IPS-NIHi7 (cell line): ENCODE measurements around the gene CCDC85B.

Experiments
- DNase-seq: peaks from one replicate; pipeline ENCODE4 v3.0.0; 2012; ENCODE audit warnings: mixed read lengths; ENCODE audit errors: extremely low spot score

Gene CCDC85B

DNA sequence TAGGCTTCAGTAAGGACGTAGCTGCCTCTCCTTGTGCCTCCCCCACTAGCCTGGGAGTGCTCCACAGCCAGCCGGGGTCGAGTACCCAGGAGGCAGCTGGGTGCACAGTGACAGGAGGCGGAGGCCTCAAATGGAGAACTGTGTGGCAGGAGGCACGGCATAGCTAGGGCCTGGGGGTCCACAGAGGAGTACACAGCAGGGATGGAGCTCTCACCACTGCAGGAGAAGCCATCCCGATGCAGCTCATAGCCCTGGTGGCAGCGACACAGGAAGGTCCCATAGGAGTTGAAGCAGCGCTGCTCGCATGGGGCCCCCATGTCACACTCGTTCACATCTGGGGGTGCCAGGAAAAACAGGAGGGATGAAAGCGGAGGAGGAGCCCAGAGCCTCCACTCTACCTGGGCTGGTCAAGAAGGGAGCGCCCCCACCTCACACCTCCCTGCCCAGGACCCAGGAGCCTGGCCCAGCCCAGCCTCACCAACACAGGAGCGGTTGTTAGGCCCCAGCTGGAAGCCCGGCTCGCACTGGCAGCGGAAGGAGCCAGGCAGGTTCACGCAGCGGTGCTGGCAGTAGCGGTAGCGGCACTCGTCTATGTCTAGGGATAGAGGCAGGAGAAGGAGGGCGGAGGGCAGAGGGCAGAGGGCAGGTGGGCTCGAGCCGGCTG, 20.7 kb upstream of the CCDC85B start:
- DNase-seq: no peak

DNA sequence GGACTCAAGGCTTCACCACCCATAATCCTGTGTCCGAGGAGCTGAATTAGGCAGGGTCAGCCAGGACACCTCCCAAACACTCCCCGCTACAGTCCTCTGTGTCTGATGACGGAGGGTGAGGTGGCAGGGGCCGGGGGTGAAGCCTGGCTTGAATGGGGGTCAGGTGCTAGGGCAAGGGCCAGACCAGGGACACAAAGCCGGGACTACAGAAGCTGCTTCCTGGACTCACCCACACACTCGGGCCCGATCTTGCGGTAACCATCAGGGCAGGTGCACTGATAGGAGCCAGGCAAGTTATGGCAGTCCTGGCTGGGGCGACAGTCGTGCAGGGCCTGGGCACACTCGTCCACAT, 20.2 kb upstream of the CCDC85B start:
- no peak for DNase-seq

DNA sequence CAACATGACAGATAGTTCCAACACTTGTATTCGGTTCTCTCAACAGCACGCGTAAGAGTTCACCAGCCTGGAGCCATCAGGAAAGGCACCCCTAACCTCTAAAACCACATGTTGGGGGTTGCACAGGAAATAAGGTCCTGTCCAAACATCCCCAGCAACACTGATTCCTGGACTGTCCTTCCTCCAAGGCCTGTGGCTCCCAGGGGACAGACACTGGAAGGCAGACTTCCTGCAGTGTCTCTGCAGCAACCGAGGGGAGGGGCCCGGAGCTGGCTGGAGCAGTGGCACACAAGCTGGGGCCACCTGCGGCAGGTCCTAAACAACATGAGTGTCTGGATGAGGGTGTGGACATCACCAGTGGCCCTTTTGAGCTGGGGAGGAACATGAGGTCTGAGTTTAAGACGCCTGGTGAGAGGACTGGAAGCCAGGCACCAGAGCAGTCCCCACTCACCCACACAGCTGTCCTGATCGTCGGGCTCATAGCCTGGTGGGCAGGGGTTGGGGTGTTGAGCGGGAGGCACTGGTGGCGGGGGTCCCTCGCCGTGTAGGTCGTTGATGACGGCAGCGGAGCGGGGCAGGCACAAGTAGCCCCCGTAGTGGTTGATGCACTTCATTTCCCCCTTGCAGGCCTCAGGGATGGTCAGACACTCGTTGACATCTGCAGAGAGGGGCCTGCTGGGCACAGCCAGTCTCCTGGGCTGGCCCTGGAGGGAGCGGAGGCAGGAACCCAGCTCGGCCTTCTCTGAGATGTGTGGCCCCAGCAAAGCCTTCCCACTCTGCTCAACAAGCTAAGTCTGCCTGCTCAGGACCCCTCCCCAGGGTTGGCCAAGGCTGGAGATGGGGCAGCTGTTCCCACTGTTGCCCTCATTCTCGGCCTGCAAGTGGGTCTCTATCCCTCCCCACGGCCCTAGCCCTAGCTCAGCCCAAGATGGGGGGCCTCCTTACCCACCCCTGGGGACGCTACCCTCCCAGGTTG, 19.5 kb upstream of the CCDC85B start:
- no peak for DNase-seq

- DNase-seq: peak; percentile 42
Measured at GRCh38 chr11:65871811-65872548, 18.5 kb upstream of the CCDC85B start.

DNA sequence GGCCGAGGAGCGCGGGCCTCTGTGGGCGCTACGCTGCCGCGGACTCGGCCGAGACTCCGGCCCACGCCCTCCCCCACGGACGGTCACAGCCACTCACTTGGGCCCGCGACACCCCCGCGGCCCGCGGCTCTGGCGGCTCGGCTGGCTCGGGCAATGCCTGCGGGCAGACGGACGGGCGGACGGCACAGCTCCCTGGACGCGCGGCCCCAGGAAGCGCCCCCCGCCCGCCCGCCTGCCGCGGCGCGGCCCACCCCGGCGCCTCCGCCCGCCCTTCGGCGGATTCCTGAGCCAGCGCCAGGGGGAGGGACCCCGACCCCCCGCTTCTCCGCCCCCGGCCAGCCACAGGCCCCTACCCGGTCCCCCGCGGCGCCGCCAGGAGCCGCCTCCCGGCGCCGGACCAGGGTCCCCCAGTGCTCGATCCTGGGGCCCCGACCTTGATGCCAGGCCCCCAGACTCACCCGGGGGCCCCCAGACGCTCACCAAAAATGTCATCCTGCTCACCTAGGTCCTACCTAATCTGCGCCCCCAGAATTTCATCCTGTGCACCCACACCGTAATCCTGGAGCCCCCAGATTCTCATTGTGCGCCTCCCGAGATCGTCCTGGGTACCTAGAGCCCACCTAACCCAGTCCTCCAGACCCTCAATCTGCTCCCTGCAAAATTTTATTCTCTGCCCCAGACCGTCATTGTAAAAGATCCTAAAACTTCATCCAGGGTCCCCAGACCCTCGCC, 17.7 kb upstream of the CCDC85B start, which contains the start of gene EFEMP2:
EFEMP2 (minus strand) TSS at position 215 of the 732 bp plus-strand sequence. CDS start 446 bp downstream, outside the sequence.
- DNase-seq: peak; percentile 48

DNA sequence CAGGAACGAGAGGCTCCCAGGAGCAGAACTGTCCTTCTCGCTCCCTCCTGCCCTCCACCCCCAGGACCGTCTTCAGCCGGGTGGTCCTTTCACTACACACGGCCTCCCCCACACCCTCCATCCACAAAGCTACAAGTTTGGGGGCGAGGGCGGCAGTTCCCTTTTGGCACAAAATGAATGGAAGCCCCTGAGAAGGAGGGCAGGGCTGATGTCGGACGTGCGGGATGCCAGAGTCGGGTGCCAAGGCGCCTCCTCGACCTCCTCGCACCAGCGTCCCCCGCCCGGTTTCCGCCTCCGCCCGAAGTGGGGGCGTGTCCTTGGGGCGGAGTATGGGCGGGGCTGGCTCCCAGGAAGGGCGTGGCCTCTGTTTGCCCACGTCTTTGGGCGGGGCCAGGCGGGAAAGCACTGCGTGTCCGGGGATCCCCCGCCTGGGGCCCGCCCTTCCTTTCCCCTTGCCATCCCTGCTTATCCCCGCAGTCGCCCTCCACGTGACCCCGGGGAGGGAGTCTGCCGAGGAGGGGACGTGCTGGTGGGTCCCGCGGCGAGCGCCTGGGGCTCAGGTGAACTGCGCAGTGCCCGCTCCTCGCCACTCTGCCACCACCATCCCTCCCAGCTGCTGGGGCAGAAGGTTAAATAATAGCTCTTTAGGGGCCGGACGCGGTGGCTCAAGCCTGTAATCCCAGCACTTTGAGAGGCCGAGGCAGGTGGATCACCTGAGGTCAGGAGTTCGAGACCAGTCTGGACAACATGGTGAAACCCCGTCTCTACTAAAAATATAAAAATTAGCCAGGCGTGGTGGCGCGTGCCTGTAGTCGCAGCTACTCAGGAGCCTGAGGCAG, 16.9 kb upstream of the CCDC85B start:
- peak; percentile 94 for DNase-seq

DNA sequence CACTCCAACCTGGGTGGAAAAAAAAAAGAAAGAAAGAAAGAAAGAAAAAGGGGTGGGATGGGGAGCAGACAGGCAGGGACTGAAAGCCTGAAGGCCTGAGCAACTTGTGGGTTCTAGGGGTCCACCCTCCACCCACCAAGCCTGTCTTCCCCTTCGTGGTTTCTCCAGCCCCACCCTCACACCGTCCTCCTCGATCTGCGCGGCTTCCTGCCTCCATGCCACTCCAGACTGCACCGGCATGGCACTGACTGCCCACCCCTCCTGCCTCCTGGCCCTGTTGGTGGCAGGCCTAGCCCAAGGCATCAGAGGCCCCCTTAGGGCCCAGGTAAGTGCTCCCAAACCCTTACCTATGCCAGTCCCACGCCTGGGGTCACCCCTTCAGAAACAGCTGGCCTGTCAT, 10.9 kb upstream of the CCDC85B start, which contains the start of gene CTSW:
CTSW (plus strand) TSS at position 221 of the 400 bp plus-strand sequence; CDS start at position 239, 18 bp downstream.
- DNase-seq: no peak

DNA sequence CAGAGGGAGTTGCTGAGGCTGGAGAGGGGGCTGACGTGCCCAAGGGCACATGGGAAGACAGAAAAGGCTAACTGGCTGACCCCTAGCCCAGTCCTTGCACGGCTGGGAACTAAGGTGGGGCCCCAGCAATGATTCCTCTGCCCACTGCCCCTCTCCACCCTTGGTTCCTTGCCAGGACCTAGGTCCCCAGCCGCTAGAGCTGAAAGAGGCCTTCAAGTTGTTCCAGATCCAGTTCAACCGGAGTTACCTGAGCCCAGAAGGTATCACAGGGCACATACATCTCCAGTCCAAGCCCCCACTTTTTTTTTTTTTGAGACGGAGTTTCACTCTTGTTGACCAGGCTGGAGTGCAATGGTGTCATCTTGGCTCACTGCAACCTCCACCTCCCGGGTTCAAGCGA, 10.4 kb upstream of the CCDC85B start:
- DNase-seq: no peak

- no peak for DNase-seq
Measured at GRCh38 chr11:65880844-65881421, 9.5 kb upstream of the CCDC85B start.

DNA sequence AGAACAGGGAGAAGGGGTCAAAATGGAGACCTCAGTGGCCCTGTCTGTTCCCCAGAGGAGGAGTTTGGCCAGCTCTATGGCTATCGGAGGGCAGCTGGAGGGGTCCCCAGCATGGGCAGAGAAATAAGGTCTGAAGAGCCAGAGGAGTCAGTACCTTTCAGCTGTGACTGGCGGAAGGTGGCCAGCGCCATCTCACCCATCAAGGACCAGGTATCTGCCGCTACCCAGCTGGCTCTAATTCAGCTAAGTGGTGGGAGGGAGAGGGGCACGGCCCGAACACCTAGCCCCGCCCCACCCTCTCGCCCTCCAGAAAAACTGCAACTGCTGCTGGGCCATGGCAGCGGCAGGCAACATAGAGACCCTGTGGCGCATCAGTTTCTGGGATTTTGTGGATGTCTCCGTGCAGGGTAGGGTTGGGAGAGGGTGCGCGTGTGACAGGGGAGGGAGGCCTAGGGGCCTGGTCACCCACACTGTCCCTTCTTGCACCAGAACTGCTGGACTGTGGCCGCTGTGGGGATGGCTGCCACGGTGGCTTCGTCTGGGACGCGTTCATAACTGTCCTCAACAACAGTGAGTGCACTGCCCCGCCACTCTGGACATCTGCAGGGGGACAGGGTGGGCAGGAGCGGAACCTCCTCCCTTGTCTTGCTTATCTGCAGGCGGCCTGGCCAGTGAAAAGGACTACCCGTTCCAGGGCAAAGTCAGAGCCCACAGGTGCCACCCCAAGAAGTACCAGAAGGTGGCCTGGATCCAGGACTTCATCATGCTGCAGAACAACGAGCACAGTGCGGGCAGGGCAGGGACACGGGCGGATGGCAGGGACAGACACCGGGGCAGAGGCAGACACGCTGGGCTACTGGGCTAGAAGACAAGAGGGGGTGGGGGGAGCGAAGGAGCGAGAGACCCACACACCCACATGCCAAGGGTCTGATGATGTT, 8.1 kb upstream of the CCDC85B start:
- no peak for DNase-seq

DNA sequence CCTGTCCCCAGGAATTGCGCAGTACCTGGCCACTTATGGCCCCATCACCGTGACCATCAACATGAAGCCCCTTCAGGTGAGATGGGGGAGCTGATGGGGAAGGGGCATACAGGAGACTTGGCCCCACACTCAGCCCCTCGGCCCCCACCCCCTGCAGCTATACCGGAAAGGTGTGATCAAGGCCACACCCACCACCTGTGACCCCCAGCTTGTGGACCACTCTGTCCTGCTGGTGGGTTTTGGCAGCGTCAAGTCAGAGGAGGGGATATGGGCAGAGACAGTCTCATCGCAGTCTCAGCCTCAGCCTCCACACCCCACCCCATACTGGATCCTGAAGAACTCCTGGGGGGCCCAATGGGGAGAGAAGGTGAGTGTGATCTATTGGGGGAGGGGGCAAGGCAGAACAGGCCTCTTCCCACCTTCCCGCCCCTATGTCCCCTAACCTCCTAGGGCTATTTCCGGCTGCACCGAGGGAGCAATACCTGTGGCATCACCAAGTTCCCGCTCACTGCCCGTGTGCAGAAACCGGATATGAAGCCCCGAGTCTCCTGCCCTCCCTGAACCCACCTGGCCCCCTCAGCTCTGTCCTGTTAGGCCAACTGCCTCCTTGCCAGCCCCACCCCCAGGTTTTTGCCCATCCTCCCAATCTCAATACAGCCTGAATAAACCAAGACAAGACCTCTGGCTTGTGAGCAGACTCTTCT, 7.3 kb upstream of the CCDC85B start:
- DNase-seq: no peak

GRCh38 chr11:65883786-65884715, 6.4 kb upstream of the CCDC85B start:
- no peak for DNase-seq

DNA sequence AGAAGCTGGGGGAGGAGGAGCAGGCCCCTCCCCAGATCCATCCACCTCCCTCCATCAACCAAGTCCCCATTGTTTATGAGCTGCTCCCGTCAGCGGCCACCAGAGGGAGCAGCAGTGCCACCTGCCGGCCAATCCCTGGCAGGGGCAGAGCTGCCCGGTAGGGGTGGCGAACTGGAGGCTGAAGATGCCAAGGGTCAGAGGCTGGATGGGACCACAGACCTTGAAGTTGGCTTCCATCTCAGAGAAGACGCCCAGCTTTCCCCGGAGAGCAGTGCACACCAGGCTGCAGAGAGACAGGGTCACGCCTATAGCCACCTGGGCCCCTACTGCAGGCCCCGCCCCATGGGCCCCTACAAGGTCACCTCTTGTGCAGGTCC, 5.8 kb upstream of the CCDC85B start:
- peak; percentile 87 for DNase-seq

DNA sequence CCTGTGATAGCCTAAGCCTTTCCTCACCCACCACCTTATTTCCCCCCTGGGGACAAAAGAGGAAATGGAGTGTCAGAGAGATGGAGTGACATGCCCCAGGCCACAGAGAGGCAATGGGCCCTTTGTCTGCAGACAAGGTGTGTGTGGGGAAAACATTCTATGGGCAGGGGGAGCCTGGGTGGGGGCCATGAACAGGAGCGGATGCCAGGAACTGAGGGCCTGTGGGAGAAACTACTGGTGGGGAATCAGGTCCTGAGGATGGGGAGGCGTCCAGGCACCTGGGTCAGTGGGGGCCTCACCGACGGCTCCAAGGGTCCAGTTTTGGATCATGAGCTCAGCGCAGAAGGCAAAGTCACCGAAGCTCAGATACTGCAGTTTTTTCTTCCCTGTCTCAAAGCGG, 5.2 kb upstream of the CCDC85B start:
- no peak for DNase-seq

DNA sequence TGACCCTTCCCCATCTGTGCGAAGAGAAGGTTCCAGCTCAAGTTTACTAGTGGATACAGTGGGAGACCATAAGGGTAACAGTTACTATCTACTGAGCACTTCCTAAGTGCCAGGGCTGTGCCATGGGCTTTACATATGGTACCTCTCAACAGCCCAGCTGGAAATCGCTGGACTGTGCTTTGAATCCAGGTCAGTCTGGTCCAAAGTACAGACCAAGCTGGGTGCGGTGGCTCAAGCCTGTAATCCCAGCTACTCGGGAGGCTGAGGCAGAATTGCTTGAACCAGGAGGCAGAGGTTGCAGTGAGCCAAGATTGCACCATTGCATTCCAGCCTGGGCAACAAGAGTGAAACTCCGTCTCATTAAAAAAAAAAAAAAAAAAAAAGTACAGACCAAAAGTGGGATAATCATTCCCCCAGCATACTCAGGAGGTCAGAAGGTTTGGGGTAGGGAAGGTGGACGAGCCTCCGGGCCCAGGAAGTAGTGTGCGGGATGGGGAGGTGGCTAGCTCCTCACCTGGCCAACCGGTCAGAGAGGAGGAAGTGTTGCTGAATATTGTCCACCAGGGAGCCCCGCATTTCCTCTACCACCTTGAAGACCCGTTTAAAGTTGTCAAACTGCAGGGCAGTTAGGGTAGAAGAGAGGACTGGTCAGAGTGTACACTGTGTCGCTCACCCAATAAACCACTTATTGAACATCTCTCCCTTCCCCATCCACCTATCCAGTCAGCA, 4.5 kb upstream of the CCDC85B start:
- DNase-seq: no peak
